Cardiac muscle cell (in vitro differentiated cells and primary cell): ENCODE results near the gene UVSSA. TPM values are rescaled to one million over a fixed set of nuclear protein-coding genes. Genes with fewer than 3 reads are reported as not detected.
"Not testable (repeated sequence)": the region's sequence is repeated elsewhere in the genome, so short reads cannot be mapped to it uniquely, and the experiment has no call there.

Experiments used
- DNase-seq, 2 donors: peaks; one replicate each; pipeline versions ENCODE4 v3.0.0 to v3.0.0-alpha.2; 2010 to 2017; ENCODE audit warnings: low read depth in 1 of 2, low spot score in 1 of 2
- H3K27ac ChIP-seq: fragments of 200-600 bp; sonication (generic); 2 replicates; pipeline ENCODE4 v1.5.1; 2016
- H3K27me3 ChIP-seq: fragments of 200-600 bp; sonication (generic); 2 replicates; pipeline ENCODE4 v1.6.0; 2016; ENCODE audit warnings: control low read depth
- H3K36me3 ChIP-seq: fragments of 200-600 bp; sonication (generic); 2 replicates; pipeline ENCODE4 v1.5.1; 2016; ENCODE audit warnings: control low read depth
- H3K4me1 ChIP-seq: fragments of 200-600 bp; sonication (generic); 2 replicates; pipeline ENCODE4 v1.8.1; 2017; ENCODE audit warnings: low read depth, mild to moderate bottlenecking, mixed run types
- H3K4me3 ChIP-seq: fragments of 200-600 bp; sonication (generic); 2 replicates; pipeline ENCODE4 v1.5.1; 2016; ENCODE audit warnings: mild to moderate bottlenecking
- H3K9me3 ChIP-seq: fragments of 200-600 bp; sonication (generic); 2 replicates; pipeline ENCODE4 v1.5.1; 2017; ENCODE audit warnings: low read depth, mild to moderate bottlenecking, control low read depth
- CTCF ChIP-seq: IDR thresholded peaks from 2 replicates; pipeline ENCODE4 v1.5.1; 2012; ENCODE audit warnings: low read depth, mild to moderate bottlenecking, low read length
- polyA plus RNA-seq: library from polyadenylated mRNA; unstranded; fragments of >200 nt; fragmentation: Nextera tagmentation; extraction: Ambion mirVana; gene quantifications from 2 replicates; pipeline ENCODE4 v1.2.1, GENCODE V29; 2016
- total RNA-seq: library from RNA; depleted of rRNA; stranded (reverse); fragments of >200 nt; gene quantifications from 2 replicates; pipeline ENCODE4 v1.2.3, GENCODE V29; 2016

UVSSA gene
- total and polyA plus RNA-seq, 2 experiments from 2014 or later = 7.2 to 14.1 TPM

DNA sequence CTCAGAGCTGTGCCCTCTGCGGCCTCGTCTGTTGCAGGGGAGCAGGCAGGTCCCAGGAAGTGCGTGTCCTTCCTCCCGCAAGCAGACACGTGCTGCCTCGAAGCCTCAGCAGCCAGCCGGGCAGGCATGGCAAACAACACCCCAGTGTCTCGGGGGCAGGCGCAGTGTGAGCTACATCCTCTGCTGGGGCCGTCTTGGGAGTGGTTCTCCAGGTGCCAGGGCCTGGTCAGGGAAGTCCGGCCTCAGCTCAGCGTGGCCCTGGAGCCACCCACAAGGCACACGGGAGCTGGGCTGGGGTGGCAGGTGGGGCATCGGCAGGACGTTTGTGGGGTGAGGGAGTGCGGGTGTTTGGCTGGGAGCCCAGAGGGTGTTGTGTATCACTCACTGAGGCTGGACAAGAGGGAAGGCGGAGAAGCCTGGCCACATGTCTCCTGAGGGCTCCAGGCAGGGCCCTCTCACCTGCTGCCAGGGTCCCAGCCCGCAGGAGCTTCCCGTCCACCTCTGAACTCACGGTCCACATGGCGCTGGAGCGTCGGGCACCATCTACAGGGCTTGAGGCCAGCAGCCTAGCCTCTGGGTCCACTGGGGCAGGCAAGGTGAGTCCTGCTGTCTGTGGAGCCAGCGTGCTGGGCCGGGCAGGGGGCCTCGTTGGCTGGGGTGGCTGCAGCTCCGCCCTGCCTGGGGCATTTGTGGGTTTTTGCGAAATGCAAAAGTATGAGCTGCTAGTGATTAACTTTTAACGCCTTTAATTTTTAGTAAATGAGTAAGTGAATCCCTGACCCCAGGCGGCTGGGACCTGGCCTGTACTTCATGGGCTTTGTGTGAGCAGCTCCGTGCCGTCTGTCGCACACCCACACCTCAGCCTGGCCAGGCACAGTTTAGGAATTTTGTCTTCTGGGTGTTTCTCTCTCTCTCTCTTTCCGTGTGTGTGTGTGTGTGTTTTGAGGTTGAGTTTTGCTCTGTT lies 17.3 kb upstream of the UVSSA start:
- no peak for DNase-seq
- H3K4me1 ChIP-seq = no peaks in the 10 kb centered on the region
- H3K27me3 ChIP-seq = no peaks in the 10 kb centered on the region
- H3K4me3 ChIP-seq = no peak overlapping the region
- no peak for TF ChIP-seq CTCF
- H3K27ac ChIP-seq = no peak overlapping the region
- H3K9me3 ChIP-seq = no peaks in the 10 kb centered on the region
- peaks cover 4% of the 10 kb centered on the region for H3K36me3 ChIP-seq

DNA sequence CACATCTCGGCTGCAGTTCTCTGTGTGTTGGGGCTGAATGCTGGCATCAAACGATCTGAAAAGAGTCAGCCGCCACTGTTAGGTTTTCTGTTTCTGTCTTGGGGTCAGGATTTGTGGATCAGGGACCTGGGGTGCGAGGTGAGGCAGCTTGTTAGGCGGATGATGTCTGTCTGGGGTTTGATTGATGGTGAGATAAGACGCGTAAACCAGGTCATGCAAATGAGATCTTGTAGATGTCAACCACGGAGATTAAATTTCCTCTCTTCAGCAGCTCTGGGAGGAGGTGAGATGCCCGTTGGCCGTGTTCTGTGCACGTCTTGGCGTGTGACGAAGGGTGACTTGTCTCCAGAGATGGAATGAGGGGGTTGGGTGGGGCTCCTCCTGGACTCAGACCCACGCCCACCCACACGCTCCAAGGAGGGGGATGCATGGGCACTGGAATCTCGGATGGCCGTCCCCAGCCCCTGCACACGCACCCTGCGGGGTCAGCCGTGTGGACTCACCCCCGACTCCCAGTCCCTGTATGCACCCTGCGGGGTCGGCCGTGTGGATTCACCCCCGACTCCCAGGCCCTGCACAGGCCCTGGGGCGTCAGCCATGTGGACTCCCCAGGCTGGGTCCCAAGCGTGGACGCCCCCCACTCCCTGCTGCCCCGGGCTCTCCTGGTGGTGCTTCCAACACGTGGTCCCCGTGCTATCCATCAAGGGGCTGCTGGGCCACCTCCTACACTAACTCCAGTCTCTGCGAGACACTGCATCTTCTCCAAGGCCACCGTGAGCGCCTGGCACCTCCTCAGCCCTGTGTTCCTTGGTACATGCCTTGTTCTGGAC lies 16.0 kb upstream of the UVSSA start:
- H3K36me3 ChIP-seq = no peaks in the 10 kb centered on the region

DNA sequence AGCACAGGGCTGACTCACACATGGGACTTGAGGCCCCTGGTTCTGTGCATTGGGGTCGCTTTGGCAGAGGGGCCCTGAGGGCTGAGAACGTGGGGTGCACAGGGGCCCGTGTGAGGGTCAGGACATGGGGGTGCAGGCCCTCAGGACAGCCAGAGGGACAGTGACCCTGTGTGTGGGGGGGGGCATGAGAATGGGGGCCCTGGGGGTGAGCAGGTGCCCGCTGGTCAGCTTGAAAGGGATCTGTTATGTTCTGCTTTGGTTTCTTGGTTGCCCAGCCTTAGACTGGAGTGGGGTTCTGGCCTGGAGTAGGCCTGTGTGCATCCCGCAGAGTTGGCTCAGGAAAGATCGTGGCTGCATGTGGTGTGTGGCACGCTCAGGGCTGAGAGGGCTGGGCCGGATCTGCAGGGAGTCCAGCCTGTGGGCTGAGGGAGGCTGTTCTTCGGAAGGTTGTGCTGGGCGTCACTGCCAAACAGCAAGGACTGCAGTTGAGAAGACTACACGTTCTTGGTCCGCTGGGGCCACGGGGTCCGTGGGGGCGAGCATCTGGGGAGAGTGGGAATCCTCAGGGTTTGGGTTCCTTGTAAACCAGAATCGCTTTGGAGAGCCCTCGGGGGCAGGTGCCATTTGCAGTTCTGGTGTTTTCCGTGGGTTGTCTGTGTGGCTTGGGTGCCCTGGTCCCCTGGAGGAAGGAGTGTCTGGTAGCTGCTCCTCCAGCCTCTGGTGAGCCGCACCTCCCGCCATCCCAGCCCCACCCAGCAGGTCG lies 15.2 kb upstream of the UVSSA start:
- peaks cover under 1% of the 10 kb centered on the region for H3K36me3 ChIP-seq
- H3K4me1 ChIP-seq = no peaks in the 10 kb centered on the region
- TF ChIP-seq CTCF = no peak
- H3K27me3 ChIP-seq = no peaks in the 10 kb centered on the region
- no peak overlapping the region for H3K4me3 ChIP-seq
- H3K9me3 ChIP-seq = no peaks in the 10 kb centered on the region
- no peak overlapping the region for H3K27ac ChIP-seq
- DNase-seq = no peak

More for the DNA sequence above, 16.0 kb upstream of the UVSSA start:
- no peak for DNase-seq
- H3K9me3 ChIP-seq = no peaks in the 10 kb centered on the region
- TF ChIP-seq CTCF = no peak
- no peaks in the 10 kb centered on the region for H3K4me1 ChIP-seq
- no peak overlapping the region for H3K4me3 ChIP-seq
- no peak overlapping the region for H3K27ac ChIP-seq
- H3K27me3 ChIP-seq = no peaks in the 10 kb centered on the region

- TF ChIP-seq CTCF = no peak
- Histone ChIP-seq H3K27me3 (no peaks in the 10 kb centered on the region), H3K9me3 (no peaks in the 10 kb centered on the region), H3K4me1 (no peaks in the 10 kb centered on the region), H3K36me3 (peaks cover 6% of the 10 kb centered on the region), H3K27ac (no peak overlapping the region), H3K4me3 (no peak overlapping the region)
- no peak for DNase-seq
These were observed 14.3 kb upstream of the UVSSA start for GRCh38 chr4:1332686-1333085.

- H3K36me3 ChIP-seq = peaks cover 9% of the 10 kb centered on the region
These were observed 13.8 kb upstream of the UVSSA start for GRCh38 chr4:1333256-1333655.

DNA sequence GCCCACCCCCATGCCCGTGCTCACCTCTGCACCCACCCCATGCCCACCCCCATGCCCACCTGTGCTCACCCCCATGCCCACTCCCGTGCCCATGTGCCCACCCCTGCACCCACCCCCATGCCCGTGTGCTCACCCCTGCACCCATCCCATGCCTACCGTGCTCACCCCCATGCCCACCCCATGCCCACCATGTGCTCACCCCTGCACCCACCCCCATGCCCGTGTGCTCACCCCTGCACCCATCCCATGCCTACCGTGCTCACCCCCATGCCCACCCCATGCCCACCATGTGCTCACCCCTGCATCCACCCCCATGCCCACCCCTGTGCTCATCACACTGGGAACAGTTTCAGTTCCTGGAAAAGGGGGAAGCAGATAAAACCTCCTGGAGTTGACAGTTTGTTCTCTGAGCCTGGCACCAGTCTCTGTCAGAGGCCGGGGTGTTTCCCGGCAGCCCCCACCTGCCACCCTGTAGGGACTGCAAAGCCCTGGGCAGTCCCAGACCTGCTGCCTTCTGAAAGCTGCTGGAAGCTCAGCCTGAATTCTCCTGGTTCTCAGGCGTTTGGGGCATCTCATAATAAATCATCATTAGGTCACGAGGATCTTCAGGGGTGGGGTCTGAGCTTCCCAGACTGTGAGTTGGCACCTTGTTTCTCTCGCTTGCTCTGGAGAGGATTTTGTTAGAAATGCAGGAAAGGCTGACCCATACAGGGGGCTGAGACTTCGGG lies 13.0 kb upstream of the UVSSA start:
- H3K27ac ChIP-seq, H3K9me3 ChIP-seq, H3K4me1 ChIP-seq, H3K27me3 ChIP-seq, DNase-seq, H3K4me3 ChIP-seq: not testable (repeated sequence)
- peaks cover 17% of the 10 kb centered on the region for H3K36me3 ChIP-seq

More at GRCh38 chr4:1333256-1333655, 13.8 kb upstream of the UVSSA start:
- Histone ChIP-seq H3K9me3 (no peaks in the 10 kb centered on the region), H3K4me3 (no peak overlapping the region), H3K27me3 (no peaks in the 10 kb centered on the region), H3K27ac (no peak overlapping the region), H3K4me1 (no peaks in the 10 kb centered on the region)
- no peak for TF ChIP-seq CTCF
- DNase-seq = no peak
